Esophagus muscularis mucosa (tissue), 4 donors: Measurements from ENCODE around the gene DHX32.

Source experiments
- EP300 ChIP-seq: sonication (generic); formaldehyde crosslinking; IDR thresholded peaks from one replicate; pipeline ENCODE4 v1.6.1; 2017; ENCODE audit warnings: antibody characterized with exemption
- POLR2A ChIP-seq: fragments of 450-650 bp; IDR thresholded peaks from one replicate; pipeline ENCODE4 v1.6.1; 2017; ENCODE audit warnings: antibody characterized with exemption, moderate library complexity, mild to moderate bottlenecking, low read depth
- TF ChIP-seq, protein P1 (sequence below), 3 experiments: fragments of 200-600 bp in 2 of 3; fragments of 450-650 bp in 1 of 3; sonication (generic) in 2 of 3; IDR thresholded peaks; one replicate each; pipeline ENCODE4 v1.5.1; 2017 to 2019; ENCODE audit warnings: antibody characterized with exemption in 3 of 3, mild to moderate bottlenecking in 2 of 3, moderate library complexity in 1 of 3

DNA sequence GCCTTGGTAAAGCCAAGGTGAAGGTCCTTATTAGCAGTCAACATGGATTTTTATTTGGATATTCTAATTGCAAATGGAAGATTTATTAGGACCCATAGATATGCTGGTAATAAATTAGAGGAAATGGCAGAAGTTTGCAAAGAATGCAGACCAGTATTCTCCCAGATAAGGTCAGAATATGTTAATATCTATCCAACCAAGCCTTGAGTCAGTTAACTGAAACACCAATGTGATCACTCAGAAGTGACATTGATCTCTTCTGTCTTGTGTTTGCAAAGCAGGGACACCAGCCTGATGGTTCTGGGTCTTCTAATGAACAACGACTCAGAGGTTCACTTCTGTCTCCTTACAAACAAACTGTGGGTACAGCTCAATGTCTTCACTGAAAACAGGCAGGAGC lies 79.5 kb downstream of the DHX32 start:
- TF ChIP-seq, protein P1, sequence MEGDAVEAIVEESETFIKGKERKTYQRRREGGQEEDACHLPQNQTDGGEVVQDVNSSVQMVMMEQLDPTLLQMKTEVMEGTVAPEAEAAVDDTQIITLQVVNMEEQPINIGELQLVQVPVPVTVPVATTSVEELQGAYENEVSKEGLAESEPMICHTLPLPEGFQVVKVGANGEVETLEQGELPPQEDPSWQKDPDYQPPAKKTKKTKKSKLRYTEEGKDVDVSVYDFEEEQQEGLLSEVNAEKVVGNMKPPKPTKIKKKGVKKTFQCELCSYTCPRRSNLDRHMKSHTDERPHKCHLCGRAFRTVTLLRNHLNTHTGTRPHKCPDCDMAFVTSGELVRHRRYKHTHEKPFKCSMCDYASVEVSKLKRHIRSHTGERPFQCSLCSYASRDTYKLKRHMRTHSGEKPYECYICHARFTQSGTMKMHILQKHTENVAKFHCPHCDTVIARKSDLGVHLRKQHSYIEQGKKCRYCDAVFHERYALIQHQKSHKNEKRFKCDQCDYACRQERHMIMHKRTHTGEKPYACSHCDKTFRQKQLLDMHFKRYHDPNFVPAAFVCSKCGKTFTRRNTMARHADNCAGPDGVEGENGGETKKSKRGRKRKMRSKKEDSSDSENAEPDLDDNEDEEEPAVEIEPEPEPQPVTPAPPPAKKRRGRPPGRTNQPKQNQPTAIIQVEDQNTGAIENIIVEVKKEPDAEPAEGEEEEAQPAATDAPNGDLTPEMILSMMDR (IDR thresholded peaks at IDR 0.05) = no peak
- TF ChIP-seq EP300 = no peak
- TF ChIP-seq POLR2A = no peak
